Measurements from ENCODE around the gene HUS1.

Gene HUS1

DNA sequence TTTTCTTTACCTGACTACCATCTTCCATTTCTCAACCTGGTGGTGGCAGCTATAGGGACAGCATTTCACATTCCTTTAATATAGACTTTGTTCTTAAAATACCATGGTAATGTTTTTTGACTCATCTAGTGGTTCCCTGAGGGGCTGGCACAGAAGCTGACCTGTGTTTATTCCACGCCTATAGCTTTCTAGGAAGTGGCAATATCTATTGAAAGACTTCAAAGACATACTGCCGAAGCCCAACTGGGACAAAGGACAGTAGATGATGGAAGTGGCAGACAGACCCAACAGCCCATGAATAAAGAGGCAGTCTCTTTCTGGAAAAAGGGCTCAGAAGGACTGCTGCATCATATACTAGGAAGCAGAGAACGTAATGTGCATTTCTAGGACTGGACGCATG, 38.3 kb upstream of the HUS1 start:
- Histone ChIP-seq H3K4me3 (replicated peaks; ENCODE audit: insufficient read depth, low read length) (no peak overlapping the region), H3K27me3 (ENCODE audit: insufficient read depth, poor library complexity, severe bottlenecking) (no peaks in the 10 kb centered on the region), H3K27ac (replicated peaks) (no peak overlapping the region)
- no peak for TF ChIP-seq POLR2AphosphoS5 (IDR thresholded peaks at IDR 0.05; ENCODE audit: low read depth)
- TF ChIP-seq, protein P1, sequence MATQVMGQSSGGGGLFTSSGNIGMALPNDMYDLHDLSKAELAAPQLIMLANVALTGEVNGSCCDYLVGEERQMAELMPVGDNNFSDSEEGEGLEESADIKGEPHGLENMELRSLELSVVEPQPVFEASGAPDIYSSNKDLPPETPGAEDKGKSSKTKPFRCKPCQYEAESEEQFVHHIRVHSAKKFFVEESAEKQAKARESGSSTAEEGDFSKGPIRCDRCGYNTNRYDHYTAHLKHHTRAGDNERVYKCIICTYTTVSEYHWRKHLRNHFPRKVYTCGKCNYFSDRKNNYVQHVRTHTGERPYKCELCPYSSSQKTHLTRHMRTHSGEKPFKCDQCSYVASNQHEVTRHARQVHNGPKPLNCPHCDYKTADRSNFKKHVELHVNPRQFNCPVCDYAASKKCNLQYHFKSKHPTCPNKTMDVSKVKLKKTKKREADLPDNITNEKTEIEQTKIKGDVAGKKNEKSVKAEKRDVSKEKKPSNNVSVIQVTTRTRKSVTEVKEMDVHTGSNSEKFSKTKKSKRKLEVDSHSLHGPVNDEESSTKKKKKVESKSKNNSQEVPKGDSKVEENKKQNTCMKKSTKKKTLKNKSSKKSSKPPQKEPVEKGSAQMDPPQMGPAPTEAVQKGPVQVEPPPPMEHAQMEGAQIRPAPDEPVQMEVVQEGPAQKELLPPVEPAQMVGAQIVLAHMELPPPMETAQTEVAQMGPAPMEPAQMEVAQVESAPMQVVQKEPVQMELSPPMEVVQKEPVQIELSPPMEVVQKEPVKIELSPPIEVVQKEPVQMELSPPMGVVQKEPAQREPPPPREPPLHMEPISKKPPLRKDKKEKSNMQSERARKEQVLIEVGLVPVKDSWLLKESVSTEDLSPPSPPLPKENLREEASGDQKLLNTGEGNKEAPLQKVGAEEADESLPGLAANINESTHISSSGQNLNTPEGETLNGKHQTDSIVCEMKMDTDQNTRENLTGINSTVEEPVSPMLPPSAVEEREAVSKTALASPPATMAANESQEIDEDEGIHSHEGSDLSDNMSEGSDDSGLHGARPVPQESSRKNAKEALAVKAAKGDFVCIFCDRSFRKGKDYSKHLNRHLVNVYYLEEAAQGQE (IDR thresholded peaks at IDR 0.05; ENCODE audit: insufficient replicate concordance, low read depth) = no peak
- no peak for TF ChIP-seq SPI1 (IDR thresholded peaks at IDR 0.05; ENCODE audit: borderline replicate concordance, low read depth)
- no peak for TF ChIP-seq GABPA (IDR thresholded peaks at IDR 0.05; ENCODE audit: low read depth)
- TF ChIP-seq, protein P2, sequence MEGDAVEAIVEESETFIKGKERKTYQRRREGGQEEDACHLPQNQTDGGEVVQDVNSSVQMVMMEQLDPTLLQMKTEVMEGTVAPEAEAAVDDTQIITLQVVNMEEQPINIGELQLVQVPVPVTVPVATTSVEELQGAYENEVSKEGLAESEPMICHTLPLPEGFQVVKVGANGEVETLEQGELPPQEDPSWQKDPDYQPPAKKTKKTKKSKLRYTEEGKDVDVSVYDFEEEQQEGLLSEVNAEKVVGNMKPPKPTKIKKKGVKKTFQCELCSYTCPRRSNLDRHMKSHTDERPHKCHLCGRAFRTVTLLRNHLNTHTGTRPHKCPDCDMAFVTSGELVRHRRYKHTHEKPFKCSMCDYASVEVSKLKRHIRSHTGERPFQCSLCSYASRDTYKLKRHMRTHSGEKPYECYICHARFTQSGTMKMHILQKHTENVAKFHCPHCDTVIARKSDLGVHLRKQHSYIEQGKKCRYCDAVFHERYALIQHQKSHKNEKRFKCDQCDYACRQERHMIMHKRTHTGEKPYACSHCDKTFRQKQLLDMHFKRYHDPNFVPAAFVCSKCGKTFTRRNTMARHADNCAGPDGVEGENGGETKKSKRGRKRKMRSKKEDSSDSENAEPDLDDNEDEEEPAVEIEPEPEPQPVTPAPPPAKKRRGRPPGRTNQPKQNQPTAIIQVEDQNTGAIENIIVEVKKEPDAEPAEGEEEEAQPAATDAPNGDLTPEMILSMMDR (IDR thresholded peaks at IDR 0.05; ENCODE audit: insufficient read depth, low read length) = no peak
- DNase-seq (ENCODE audit: low read depth in 1 of 2, low spot score in 1 of 2) = no peak

DNA sequence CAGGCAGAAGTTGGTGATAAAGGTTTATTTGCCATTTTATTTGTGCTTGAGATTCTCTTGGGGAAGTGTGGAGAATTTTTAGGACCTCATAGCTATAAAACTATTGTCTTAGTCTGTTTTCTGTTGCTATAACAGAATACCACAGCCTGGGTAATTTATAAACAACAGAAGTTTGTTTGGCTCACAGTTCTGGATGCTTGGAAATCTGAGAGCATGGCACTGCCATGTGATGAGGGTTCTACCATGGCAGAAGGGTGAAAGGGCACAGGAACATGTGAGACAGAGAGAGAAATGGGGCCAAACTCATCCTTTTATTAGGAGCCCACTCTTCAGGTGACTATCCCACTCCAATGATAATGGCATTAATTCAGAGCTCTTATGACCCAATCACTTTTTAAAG, 37.2 kb upstream of the HUS1 start:
- no peak overlapping the region for H3K27ac ChIP-seq (replicated peaks)
- H3K27me3 ChIP-seq (ENCODE audit: insufficient read depth, poor library complexity, severe bottlenecking) = no peaks in the 10 kb centered on the region
- TF ChIP-seq, protein P2 (IDR thresholded peaks at IDR 0.05; ENCODE audit: insufficient read depth, low read length) = no peak
- TF ChIP-seq SPI1 (IDR thresholded peaks at IDR 0.05; ENCODE audit: borderline replicate concordance, low read depth) = no peak
- TF ChIP-seq, protein P1 (IDR thresholded peaks at IDR 0.05; ENCODE audit: insufficient replicate concordance, low read depth) = no peak
- no peak for TF ChIP-seq POLR2AphosphoS5 (IDR thresholded peaks at IDR 0.05; ENCODE audit: low read depth)
- no peak for TF ChIP-seq GABPA (IDR thresholded peaks at IDR 0.05; ENCODE audit: low read depth)
- no peak for DNase-seq (ENCODE audit: low read depth in 1 of 2, low spot score in 1 of 2)
- no peak overlapping the region for H3K4me3 ChIP-seq (replicated peaks; ENCODE audit: insufficient read depth, low read length)

DNA sequence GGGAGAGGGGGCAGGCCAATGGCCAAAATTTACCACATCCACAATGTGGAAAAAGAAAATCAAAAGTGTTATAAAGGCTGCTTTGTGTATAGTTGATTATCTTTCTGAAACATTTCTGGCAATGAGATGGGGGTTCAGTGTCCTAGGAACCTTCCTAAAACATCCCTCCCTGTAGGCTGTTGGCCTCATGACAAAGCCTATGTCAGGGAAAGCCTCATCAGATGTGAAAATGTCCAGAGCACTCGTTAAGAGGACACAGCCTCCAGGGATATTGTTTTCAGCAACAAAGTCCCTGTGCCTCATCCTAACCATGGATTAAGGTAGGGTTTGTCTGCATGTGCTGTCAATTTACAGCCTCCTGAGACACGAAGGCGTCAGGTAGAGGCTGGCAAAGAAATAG, 32.5 kb upstream of the HUS1 start:
- Histone ChIP-seq H3K27me3 (ENCODE audit: insufficient read depth, poor library complexity, severe bottlenecking) (no peaks in the 10 kb centered on the region), H3K27ac (replicated peaks) (no peak overlapping the region), H3K4me3 (replicated peaks; ENCODE audit: insufficient read depth, low read length) (no peak overlapping the region)
- DNase-seq (ENCODE audit: low read depth in 1 of 2, low spot score in 1 of 2) = no peak
- TF ChIP-seq, protein P2 (IDR thresholded peaks at IDR 0.05; ENCODE audit: insufficient read depth, low read length) = no peak
- no peak for TF ChIP-seq SPI1 (IDR thresholded peaks at IDR 0.05; ENCODE audit: borderline replicate concordance, low read depth)
- no peak for TF ChIP-seq POLR2AphosphoS5 (IDR thresholded peaks at IDR 0.05; ENCODE audit: low read depth)
- TF ChIP-seq, protein P1 (IDR thresholded peaks at IDR 0.05; ENCODE audit: insufficient replicate concordance, low read depth) = no peak
- TF ChIP-seq GABPA (IDR thresholded peaks at IDR 0.05; ENCODE audit: low read depth) = no peak

Measured in HL-60 (cell line).